ENCODE measurements around the gene JTB.

JTB gene

DNA sequence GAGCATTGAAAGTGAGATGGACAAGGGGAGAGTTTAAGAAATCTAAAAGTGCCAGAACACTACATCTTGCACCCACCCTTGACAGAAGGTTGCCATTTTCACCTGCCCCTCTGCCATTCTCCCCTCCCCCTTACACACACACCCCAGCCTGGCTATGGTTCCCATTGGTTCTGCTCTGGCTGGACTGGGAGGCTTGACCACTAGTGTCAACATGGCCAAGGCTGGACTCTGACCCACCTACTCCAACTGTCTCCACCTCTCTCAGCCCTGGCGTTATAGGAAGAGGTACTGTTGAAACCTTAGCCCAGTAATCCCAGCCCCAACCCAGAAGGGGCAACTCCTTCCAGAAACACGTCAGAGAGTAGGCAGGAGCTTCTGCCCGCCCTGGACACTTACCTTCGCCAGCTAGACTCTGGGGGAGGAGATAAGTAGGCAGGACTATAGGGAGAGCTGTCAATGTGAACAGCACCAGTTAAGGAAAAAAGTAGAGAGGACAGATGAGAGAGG lies 23.6 kb downstream of the JTB start:
- no peak for DNase-seq

- DNase-seq = no peak
Measured at GRCh38 chr1:153951801-153952200, 25.7 kb downstream of the JTB start.

DNA sequence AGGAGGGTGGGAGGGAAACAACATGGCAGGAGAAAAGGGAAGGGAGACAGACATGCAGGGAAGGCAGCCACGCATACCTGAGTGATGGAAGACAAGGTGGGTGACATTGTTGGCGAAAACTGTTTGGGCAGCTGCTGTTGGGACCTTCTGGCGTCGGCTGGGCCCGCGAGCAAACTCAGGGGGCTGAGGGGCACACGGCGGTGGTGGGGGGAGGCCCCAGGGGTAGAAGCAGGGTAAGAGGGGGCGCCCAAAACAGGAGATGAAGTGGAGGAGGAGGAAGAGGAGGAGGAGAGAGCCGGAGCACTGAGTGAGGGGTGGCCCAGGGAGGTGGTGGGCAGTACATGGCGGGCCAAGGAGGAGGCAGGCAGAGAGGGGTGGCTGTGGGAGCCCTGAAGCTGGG lies 26.3 kb downstream of the JTB start:
- DNase-seq = no peak

- DNase-seq = peak; percentile 61
Measured at GRCh38 chr1:153946622-153947241, 30.7 kb downstream of the JTB start, which contains the start of gene DENND4B. Gene DENND4B, minus strand, starts transcription at chr1:153946718. Its CDS starts 2,344 bp downstream, at chr1:153944374.

DNA sequence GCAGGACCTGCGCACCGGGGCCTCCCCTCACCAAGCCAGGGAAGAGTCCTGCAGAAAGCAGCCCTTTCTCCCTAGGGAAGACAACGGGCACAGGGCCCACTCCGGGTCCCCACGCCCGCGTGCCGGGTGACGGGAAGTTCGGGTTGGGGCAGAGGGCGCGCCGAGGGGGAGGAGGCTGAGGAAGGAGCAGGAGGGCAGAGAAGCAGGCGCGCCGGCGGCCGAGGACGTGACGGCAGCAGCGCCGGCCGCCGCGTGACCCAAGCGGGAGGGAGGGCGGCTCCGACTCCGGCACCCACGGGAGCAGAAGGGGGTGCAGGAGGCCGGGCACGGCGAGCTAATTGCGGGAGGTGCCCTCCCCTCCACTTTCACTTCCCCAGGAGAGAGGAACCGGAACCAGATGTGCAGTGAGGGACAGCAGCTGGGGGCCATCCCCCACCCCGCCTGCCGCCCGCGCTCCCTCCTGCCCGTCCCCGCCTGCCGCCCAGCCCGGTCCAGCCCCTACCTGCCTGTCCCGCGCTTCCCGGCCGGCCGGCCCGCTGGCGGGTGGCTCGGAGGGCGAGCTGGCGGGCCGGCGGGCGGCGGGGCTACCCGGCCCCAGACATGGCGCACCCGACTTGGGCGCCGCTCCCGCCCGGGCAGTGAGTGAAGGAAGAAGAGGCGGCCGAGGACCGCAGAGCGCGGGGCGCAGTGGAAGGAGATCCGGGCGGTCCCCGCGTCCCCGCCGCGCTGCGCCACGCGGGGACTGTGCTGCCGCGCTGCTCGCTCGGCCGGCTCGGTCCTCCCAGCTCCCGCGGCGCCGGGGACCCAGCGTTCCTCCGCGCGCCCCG lies 31.5 kb downstream of the JTB start:
- DNase-seq = peak; percentile 70

- no peak for DNase-seq
Measured at GRCh38 chr1:153945131-153945794, 32.2 kb downstream of the JTB start.

GRCh38 chr1:153944827-153945117 lies 32.7 kb downstream of the JTB start:
- no peak for DNase-seq

DNA sequence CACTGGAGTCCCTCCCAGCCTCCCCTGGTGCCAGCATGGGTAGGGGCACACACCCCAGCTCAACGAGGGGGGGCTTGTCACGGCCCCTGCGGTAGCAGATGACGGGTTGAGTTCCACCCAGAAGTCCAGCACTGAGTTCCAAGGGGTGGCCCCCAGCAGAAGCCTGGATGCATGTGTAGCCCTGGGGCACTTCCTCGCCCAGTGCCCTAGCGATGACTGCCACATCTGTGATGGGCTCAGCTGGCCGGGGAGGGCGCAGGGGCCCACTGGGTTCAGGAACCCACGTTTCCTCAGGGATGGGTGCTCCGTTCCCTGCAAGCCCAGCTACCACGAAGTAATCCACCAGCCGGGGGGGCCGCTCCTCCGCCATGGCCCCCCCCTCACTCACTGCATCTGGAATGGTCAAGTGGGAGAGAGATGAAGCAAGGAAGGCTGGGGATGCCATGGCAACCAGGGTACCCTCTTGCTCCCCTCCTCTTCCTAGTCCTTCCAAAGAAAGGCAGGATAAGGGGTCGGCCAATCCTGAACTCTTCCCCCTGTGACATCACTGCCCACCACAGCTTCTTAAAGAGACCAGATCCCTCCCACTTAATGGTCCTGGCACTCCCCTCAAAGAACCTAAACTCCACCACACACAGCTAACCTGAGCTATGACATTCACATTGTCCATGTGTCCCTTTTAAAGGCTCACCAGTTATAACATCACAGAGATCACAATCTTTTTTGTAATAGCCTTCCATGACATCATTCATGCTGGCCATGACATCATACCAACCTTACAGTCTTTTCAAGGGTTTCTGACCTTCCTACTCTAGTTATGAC lies 33.3 kb downstream of the JTB start:
- DNase-seq = no peak

- DNase-seq = no peak
Measured at GRCh38 chr1:153942766-153943549, 34.5 kb downstream of the JTB start.

DNA sequence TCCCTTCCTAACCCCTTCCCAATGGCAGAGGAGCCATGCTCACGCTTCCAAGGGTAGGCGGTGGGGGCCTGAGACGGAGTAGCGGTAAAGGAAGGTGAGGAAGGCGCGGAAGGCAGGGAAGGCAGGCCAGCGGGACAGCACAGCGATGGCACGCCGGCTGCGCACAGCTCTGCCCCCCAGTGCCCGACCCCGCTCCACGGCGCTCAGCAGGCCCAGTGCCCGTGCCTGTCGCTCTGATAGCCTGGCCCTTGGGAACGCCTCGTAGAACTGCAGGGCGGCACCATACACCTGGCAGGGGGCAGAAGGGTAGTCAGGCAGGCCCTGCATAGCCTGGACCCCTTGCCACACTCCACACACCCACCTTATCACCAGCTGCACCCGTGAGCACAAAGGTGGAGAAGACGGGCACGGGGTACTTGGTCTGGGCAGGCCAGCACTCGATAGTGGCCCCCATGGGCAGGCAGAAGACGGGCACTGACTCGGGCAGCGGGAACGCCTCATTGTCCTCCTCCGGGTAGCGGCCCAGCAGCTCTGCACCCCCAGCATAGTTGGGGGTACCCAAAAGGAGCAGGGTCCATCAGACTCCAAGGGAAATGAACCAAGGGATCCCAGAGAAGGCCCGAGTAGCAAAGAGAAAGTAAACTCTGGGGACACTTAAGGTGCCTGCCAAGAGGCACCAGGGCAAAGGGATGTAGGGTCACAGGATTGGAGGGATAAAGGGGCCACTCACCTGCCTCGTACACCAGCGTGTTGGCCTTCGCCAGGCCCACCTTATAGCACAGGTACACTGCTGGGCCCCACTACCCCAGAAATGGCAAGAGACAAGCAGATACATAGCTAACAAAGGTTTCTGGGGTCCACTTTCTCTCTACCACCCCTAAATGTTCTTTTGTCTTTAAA lies 35.4 kb downstream of the JTB start:
- DNase-seq = no peak

GRCh38 chr1:153940756-153941155 lies 36.7 kb downstream of the JTB start:
- no peak for DNase-seq

DNA sequence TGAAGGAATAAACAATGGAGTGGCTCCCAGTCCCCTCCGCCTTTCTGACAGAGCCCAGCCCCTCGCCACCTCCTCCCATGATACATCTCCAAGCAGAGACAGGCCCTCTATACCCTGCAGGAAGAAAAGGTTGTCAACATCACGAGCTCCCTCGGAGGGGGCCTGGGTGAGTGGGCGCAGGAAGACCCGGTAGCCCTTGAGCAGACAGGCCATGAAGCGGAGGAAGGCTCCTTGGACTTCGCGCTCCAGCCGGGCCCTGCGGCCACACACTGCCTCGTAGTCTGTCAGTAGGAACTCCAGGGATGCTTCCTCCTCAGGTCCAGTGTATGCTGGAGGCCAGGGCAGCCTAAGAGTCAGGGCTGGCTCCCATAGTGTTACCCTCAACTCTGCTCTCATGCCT lies 38.0 kb downstream of the JTB start:
- DNase-seq = no peak

GRCh38 chr1:153938996-153939395 lies 38.5 kb downstream of the JTB start:
- DNase-seq = no peak

DNA sequence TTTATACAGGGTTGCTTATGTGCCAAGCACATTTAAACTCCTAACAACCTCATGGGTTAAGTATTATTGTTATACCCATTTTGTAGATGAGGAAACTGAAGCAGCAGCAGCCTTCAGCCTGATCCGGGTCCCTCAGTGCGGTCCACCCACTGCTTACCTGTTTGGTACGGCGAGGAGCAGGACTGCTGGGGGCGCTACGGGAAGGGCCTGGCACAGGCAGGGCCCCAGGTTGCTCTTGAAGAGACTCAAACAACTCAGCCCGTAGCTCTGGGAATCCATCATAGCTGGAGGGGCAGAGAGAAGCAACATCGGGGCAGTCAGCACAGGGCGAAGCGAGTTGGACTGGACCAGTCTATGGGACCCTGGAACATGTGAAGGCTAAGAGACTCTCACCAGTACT lies 40.1 kb downstream of the JTB start:
- no peak for DNase-seq

- DNase-seq = no peak
Measured at GRCh38 chr1:153936011-153936802, 41.3 kb downstream of the JTB start.

DNA sequence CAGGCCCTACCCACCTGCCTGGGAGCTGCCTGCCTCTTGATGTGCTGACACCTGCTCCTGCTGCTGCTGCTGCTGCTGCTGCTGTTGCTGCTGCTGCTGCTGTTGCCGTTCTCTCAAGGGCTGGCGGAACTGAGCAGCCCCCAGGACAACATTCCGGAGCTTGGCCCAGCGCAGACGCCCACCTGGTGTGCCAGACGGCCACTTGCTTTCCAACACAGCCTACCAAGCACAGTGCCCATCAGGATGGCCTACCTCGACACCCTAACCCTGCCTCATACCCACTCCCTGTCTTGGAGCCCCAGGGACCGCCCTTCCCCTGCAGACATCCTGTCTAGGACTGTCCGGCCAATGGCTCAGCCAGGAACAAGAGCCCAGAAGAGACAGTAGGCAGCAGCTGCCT lies 42.7 kb downstream of the JTB start:
- no peak for DNase-seq

DNA sequence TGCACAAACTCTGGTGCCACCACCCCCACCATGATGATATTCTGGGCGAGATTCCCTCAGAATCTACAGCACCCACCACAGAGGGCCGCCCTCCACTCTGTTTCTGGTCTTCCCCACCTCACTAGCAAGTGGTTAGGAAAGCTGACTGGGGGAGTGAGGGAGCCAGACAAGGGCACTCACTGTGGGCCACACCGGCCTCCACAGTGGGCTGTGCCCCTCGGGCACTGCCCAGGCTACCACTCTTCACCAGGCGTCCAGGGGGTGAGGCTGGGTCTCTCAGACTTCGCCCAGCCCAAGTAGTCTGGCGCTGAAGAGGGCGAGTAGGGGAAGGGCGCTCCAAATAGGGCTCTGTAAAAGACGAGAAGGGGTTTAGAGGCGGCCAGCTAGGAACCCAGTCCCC lies 43.5 kb downstream of the JTB start:
- DNase-seq = no peak

DNA sequence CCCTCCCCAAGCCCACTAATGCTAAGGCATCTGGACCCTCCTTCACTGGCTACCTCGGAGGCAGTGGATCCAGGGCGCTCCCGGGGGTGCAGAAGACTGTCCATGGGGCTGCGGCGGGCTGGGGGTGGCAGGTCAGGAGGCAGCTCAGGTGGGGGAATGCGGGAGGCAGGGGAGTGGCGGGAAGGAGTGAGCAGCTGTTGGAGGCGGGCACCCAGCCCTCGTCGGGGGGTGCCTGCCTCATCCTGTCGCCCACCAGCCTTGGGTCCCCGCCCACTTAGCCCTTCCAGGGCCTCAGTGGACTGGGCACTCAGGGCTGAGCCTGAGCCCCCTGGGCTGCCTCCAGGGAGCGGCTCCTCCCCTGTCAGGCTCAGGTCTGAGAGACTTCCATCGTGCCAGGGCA lies 44.0 kb downstream of the JTB start:
- no peak for DNase-seq

GRCh38 chr1:153932156-153933131 lies 45.0 kb downstream of the JTB start:
- no peak for DNase-seq
